Kidney (tissue), 14 donors: ENCODE data around the gene OR5D13. TPM values are rescaled to one million over a fixed set of nuclear protein-coding genes. Genes with fewer than 3 reads are reported as not detected.

Experiments used
- DNase-seq, 5 donors: peaks; one replicate each; pipeline ENCODE4 v3.0.0-alpha.2; 2013 to 2020
- FAIRE-seq: peaks from 2 replicates; lab custom pipeline; 2012; peaks lifted over from hg19 to GRCh38; lab: Jason Lieb, UNC
- H3K27ac ChIP-seq, 2 donors: one replicate each; pipeline ENCODE4 v1.7.0; 2013; ENCODE audit warnings: low read depth in 2 of 2, low read length in 2 of 2, inconsistent platforms in 1 of 2
- H3K27me3 ChIP-seq: one replicate; pipeline ENCODE4 v1.7.1; 2013; ENCODE audit warnings: low read length, inconsistent platforms; ENCODE audit not compliant: control insufficient read depth, insufficient read depth
- H3K36me3 ChIP-seq, 3 donors: one replicate each; pipeline versions ENCODE4 v1.7.0 to v1.7.1; 2013; ENCODE audit warnings: low read length in 3 of 3, control low read depth in 1 of 3, inconsistent platforms in 1 of 3; ENCODE audit not compliant: insufficient read depth in 3 of 3, control insufficient read depth in 2 of 3
- H3K4me1 ChIP-seq, 3 donors: one replicate each; pipeline versions ENCODE4 v1.7.0 to v1.7.1; 2013; ENCODE audit warnings: low read length in 3 of 3, inconsistent platforms in 1 of 3, low read depth in 1 of 3; ENCODE audit not compliant: control insufficient read depth in 2 of 3, insufficient read depth in 2 of 3
- H3K4me3 ChIP-seq, 3 donors: one replicate each; pipeline versions ENCODE4 v1.7.0 to v1.8.1; 2013; ENCODE audit warnings: low read length in 3 of 3, control low read depth in 1 of 3, inconsistent platforms in 1 of 3
- H3K9ac ChIP-seq, 3 donors: one replicate each; pipeline versions ENCODE4 v1.7.0 to v1.7.1; 2013; ENCODE audit warnings: low read length in 3 of 3, control low read depth in 1 of 3, inconsistent platforms in 1 of 3
- H3K9me3 ChIP-seq, 3 donors: one replicate each; pipeline versions ENCODE4 v1.7.0 to v1.7.1; 2013; ENCODE audit warnings: low read length in 3 of 3, control low read depth in 1 of 3, inconsistent platforms in 1 of 3; ENCODE audit not compliant: control insufficient read depth in 2 of 3, insufficient read depth in 1 of 3
- intact Hi-C: fragments of 100-400 bp; cut with DNase I; formaldehyde crosslinking; loops from one replicate; pipeline ENCODE4 v1.11.1; 2022
- polyA plus RNA-seq: library from polyadenylated mRNA; stranded (reverse); fragments of 350-450 nt; fragmentation: Illumina TruSeq; extraction: RNeasy Lipid Tissue Mini Kit (QIAGEN cat#74804); gene quantifications from one replicate; pipeline ENCODE4 v1.2.3, GENCODE V29; 2014; ENCODE audit warnings: low read depth, low replicate concordance; ENCODE audit not compliant: insufficient read depth
- total RNA-seq: library from RNA; stranded (reverse); fragmentation: NEBNext Ultra II Directional; extraction: Animal tissue kit (Norgen Biotek cat#: 25700); gene quantifications from one replicate; pipeline ENCODE4 v1.2.1, GENCODE V29; 2021
- TF ChIP-seq, protein P1 (sequence below): IDR thresholded peaks from 3 replicates; pipeline ENCODE4 v1.5.1; 2012; ENCODE audit warnings: mild to moderate bottlenecking, moderate library complexity, borderline replicate concordance; ENCODE audit not compliant: insufficient read depth; ENCODE audit errors: extremely low read depth
- donor health status: control.
- donor health status: control.
- donor health status: control.
- donor health status: control.
- donor health status: control.
- donor health status: DM: yes; HTN: yes; CAD: no.
- donor health status: Normal renal cell carcinoma (clear cell type).

Gene OR5D13
- total and polyA plus RNA-seq, 2 donors from 2014 or later, result not detected

DNA sequence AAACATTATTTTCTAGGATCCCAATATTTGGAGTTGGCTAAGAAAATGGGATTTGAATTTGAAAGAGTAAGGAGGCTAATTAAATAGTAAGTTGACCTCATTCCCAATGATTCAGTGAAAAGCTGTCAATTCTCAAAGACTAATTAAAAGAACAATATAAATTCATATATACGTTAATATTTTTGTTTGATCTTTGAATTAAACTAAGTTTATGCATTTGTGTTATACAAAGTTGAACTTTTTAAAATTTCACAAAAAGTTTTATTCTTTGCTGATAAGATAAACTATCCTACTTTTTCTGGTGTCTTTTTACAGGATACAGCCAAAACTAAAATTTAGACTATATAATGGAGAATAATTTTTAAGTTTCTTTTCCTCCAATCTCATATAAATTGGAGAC, 37.8 kb downstream of the OR5D13 start, which contains the start of gene OR5L1:
TSS of gene OR5L1 (plus strand) at position 301 of the 400 bp plus-strand sequence. CDS start 100 bp downstream, outside the sequence.
- no peaks in the 10 kb centered on the region for H3K4me1 ChIP-seq
- peaks cover 0 to 11% (median 0%) of the 10 kb centered on the region in 3 donors for H3K9me3 ChIP-seq
- H3K4me3 ChIP-seq, result no peak within 1 kb of the TSS
- H3K27me3 ChIP-seq, result no peaks in the 10 kb centered on the region
- intact Hi-C loops, result no loop called here
- TF ChIP-seq, protein P1, sequence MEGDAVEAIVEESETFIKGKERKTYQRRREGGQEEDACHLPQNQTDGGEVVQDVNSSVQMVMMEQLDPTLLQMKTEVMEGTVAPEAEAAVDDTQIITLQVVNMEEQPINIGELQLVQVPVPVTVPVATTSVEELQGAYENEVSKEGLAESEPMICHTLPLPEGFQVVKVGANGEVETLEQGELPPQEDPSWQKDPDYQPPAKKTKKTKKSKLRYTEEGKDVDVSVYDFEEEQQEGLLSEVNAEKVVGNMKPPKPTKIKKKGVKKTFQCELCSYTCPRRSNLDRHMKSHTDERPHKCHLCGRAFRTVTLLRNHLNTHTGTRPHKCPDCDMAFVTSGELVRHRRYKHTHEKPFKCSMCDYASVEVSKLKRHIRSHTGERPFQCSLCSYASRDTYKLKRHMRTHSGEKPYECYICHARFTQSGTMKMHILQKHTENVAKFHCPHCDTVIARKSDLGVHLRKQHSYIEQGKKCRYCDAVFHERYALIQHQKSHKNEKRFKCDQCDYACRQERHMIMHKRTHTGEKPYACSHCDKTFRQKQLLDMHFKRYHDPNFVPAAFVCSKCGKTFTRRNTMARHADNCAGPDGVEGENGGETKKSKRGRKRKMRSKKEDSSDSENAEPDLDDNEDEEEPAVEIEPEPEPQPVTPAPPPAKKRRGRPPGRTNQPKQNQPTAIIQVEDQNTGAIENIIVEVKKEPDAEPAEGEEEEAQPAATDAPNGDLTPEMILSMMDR, result no peak
- H3K9ac ChIP-seq, result no peak within 1 kb of the TSS
- peak; percentile 37 for FAIRE-seq
- no peak within 1 kb of the TSS for H3K27ac ChIP-seq
- no peak for DNase-seq
- no peaks in the 10 kb centered on the region for H3K36me3 ChIP-seq

- no peak within 1 kb of the TSS for H3K9ac ChIP-seq
These were observed 46.1 kb downstream of the OR5D13 start, which contains the start of gene OR5D18 for GRCh38 chr11:55819330-55819729. TSS of gene OR5D18 (plus strand) at chr11:55819630. CDS start at chr11:55819630, 0 bp downstream.

More at GRCh38 chr11:55819330-55819729, 46.1 kb downstream of the OR5D13 start, which contains the start of gene OR5D18:
- intact Hi-C loops, result no loop called here
- Histone ChIP-seq H3K27me3 (no peaks in the 10 kb centered on the region), H3K4me1 (no peaks in the 10 kb centered on the region), H3K27ac (no peak within 1 kb of the TSS), H3K4me3 (no peak within 1 kb of the TSS), H3K9me3 (no peaks in the 10 kb centered on the region), H3K36me3 (no peaks in the 10 kb centered on the region)
- DNase-seq (no peak), FAIRE-seq (peak; percentile 19)
- TF ChIP-seq, protein P1, result no peak

Other genes starting within 250 kb of the OR5D13 start
- gene OR4C15, start 219.0 kb upstream of the OR5D13 start, total RNA-seq, result not detected
- gene OR4C15, start 219.0 kb upstream of the OR5D13 start, polyA plus RNA-seq, result not detected
- not detected for gene OR4C16, start 201.3 kb upstream of the OR5D13 start, total RNA-seq
- not detected for gene OR4C16, start 201.3 kb upstream of the OR5D13 start, polyA plus RNA-seq
- gene OR4C11, start 165.8 kb upstream of the OR5D13 start, total RNA-seq, result not detected
- not detected for gene OR4C11, start 165.8 kb upstream of the OR5D13 start, polyA plus RNA-seq
- not detected for gene OR4P4, start 138.3 kb upstream of the OR5D13 start, total RNA-seq
- not detected for gene OR4P4, start 138.3 kb upstream of the OR5D13 start, polyA plus RNA-seq
- gene OR4S2, start 125.1 kb upstream of the OR5D13 start, total RNA-seq, result not detected
- not detected for gene OR4S2, start 125.1 kb upstream of the OR5D13 start, polyA plus RNA-seq
- not detected for gene OR4C6, start 111.2 kb upstream of the OR5D13 start, total RNA-seq
- gene OR4C6, start 111.2 kb upstream of the OR5D13 start, polyA plus RNA-seq, result not detected
- gene OR5D14, start 22.1 kb downstream of the OR5D13 start, total RNA-seq, result not detected
- gene OR5D14, start 22.1 kb downstream of the OR5D13 start, polyA plus RNA-seq, result not detected
- not detected for gene OR5L1, start 37.9 kb downstream of the OR5D13 start, total RNA-seq
- gene OR5L1, start 37.9 kb downstream of the OR5D13 start, polyA plus RNA-seq, result not detected
- gene OR5D18, start 46.2 kb downstream of the OR5D13 start, total RNA-seq, result not detected
- gene OR5D18, start 46.2 kb downstream of the OR5D13 start, polyA plus RNA-seq, result not detected
- not detected for gene OR5L2, start 53.8 kb downstream of the OR5D13 start, total RNA-seq
- not detected for gene OR5L2, start 53.8 kb downstream of the OR5D13 start, polyA plus RNA-seq
- not detected for gene OR5D16, start 65.3 kb downstream of the OR5D13 start, total RNA-seq
- not detected for gene OR5D16, start 65.3 kb downstream of the OR5D13 start, polyA plus RNA-seq
- gene TRIM51, start 109.9 kb downstream of the OR5D13 start, total RNA-seq, result not detected
- not detected for gene TRIM51, start 109.9 kb downstream of the OR5D13 start, polyA plus RNA-seq
- gene OR5W2, start 141.1 kb downstream of the OR5D13 start, total RNA-seq, result not detected
- gene OR5W2, start 141.1 kb downstream of the OR5D13 start, polyA plus RNA-seq, result not detected
- gene OR5I1, start 163.0 kb downstream of the OR5D13 start, total RNA-seq, result not detected
- not detected for gene OR5I1, start 163.0 kb downstream of the OR5D13 start, polyA plus RNA-seq
- not detected for gene OR10AG1, start 196.5 kb downstream of the OR5D13 start, total RNA-seq
- not detected for gene OR10AG1, start 196.5 kb downstream of the OR5D13 start, polyA plus RNA-seq
- gene OR5F1, start 221.2 kb downstream of the OR5D13 start, total RNA-seq, result not detected
- gene OR5F1, start 221.2 kb downstream of the OR5D13 start, polyA plus RNA-seq, result not detected